Hepatocyte (in vitro differentiated cells): Measurements from ENCODE around the gene NPAS3. TPM values are rescaled to one million over a fixed set of nuclear protein-coding genes. Genes with fewer than 3 reads are reported as not detected.

ENCODE experiments used
- DNase-seq: peaks from one replicate; pipeline ENCODE4 v3.0.0-alpha.2; 2016; ENCODE audit warnings: low spot score
- H2AFZ ChIP-seq: fragments of 200-600 bp; sonication (generic); 2 replicates; pipeline ENCODE4 v1.6.0; 2016; ENCODE audit warnings: antibody characterized with exemption, mild to moderate bottlenecking
- H3K27ac ChIP-seq: fragments of 200-600 bp; sonication (generic); 2 replicates; pipeline ENCODE4 v1.5.1; 2016; ENCODE audit warnings: mild to moderate bottlenecking
- H3K27me3 ChIP-seq: fragments of 200-600 bp; sonication (generic); 2 replicates; pipeline ENCODE4 v1.6.1; 2016
- H3K36me3 ChIP-seq: fragments of 200-600 bp; sonication (generic); replicated peaks from 2 replicates; pipeline ENCODE4 v1.5.1; 2016; ENCODE audit warnings: low read depth; ENCODE audit not compliant: insufficient read depth
- H3K4me1 ChIP-seq: fragments of 200-600 bp; sonication (generic); 2 replicates; pipeline ENCODE4 v1.5.1; 2016; ENCODE audit warnings: mild to moderate bottlenecking, moderate library complexity; ENCODE audit not compliant: insufficient read depth
- H3K4me2 ChIP-seq: fragments of 200-600 bp; sonication (generic); 2 replicates; pipeline ENCODE4 v1.6.0; 2016
- H3K4me3 ChIP-seq: fragments of 200-600 bp; sonication (generic); 2 replicates; pipeline ENCODE4 v1.5.1; 2016; ENCODE audit warnings: mild to moderate bottlenecking
- H3K79me2 ChIP-seq: fragments of 200-600 bp; sonication (generic); 2 replicates; pipeline ENCODE4 v1.6.0; 2017; ENCODE audit warnings: mild to moderate bottlenecking
- H3K9me2 ChIP-seq: fragments of 200-600 bp; sonication (generic); replicated peaks from 2 replicates; pipeline ENCODE4 v1.6.0; 2017; ENCODE audit warnings: mild to moderate bottlenecking; ENCODE audit not compliant: insufficient read depth
- H3K9me3 ChIP-seq: fragments of 200-600 bp; sonication (generic); 2 replicates; pipeline ENCODE4 v1.5.1; 2016; ENCODE audit warnings: low read depth, mild to moderate bottlenecking
- H4K20me1 ChIP-seq: fragments of 200-600 bp; sonication (generic); 2 replicates; pipeline ENCODE4 v1.6.0; 2016; ENCODE audit warnings: mild to moderate bottlenecking; ENCODE audit not compliant: insufficient read depth, poor library complexity, severe bottlenecking
- CTCF ChIP-seq: fragments of 200-600 bp; sonication (generic); IDR thresholded peaks from 2 replicates; pipeline ENCODE4 v1.5.1; 2016; ENCODE audit warnings: antibody characterized with exemption, mild to moderate bottlenecking; ENCODE audit not compliant: poor library complexity
- EZH2 ChIP-seq: fragments of 200-600 bp; sonication (generic); IDR thresholded peaks from 2 replicates; pipeline ENCODE4 v1.6.1; 2016; ENCODE audit warnings: antibody characterized with exemption, mild to moderate bottlenecking, borderline replicate concordance
- EZH2phosphoT487 ChIP-seq: fragments of 200-600 bp; sonication (generic); IDR thresholded peaks from one replicate; pipeline ENCODE4 v1.6.1; 2018; ENCODE audit warnings: antibody characterized with exemption, mild to moderate bottlenecking, low read depth, moderate library complexity; ENCODE audit not compliant: unreplicated experiment, severe bottlenecking
- WGBS: methylation state at CpG from one replicate; pipeline ENCODE4 v1.1.6; 2016; ENCODE audit warnings: low lambda C conversion rate; ENCODE audit errors: missing lambda C conversion rate; 5-methylcytosine and 5-hydroxymethylcytosine counted together
- polyA plus RNA-seq: library from polyadenylated mRNA; unstranded; fragments of >200 nt; fragmentation: Nextera tagmentation; extraction: Ambion mirVana; gene quantifications from 2 replicates; pipeline ENCODE4 v1.2.1, GENCODE V29; 2016
- total RNA-seq: library from RNA; depleted of rRNA; stranded (reverse); fragments of >200 nt; gene quantifications from 2 replicates; pipeline ENCODE4 v1.2.3, GENCODE V29; 2014

The NPAS3 gene
- total and polyA plus RNA-seq, 2 experiments from 2014 or later = 0.11 to 1.1 TPM

DNA sequence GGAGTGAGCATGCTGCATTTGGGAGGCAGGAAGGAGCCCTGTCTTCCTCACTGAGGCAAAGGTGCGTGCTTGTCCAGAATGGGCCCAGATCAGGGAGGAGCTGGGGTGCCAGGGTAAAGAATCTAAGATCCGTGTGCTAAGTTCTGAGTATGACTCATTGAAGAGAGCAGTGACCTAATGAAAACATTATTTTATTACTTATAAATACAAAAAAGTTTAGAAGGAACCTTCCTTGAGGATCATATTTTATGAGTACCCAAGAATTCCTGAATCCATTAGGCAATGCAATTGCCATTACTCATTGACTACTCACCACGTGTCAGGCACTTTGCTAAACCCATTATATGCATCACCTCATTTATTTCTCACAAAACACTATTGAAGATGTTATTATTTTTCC lies 747.5 kb downstream of the NPAS3 start:
- H3K9me3 ChIP-seq = no peaks in the 10 kb centered on the region
- H3K36me3 ChIP-seq = no peaks in the 10 kb centered on the region
- no peaks in the 10 kb centered on the region for H4K20me1 ChIP-seq
- H3K9me2 ChIP-seq = no peaks in the 10 kb centered on the region
- no peak overlapping the region for H3K4me3 ChIP-seq
- TF ChIP-seq EZH2phosphoT487 (no peak), CTCF (no peak), EZH2 (no peak)
- H3K79me2 ChIP-seq = no peaks in the 10 kb centered on the region
- WGBS = 66% methylated on average over 3 of the region's 3 CpGs
- DNase-seq = no peak
- H3K4me1 ChIP-seq = no peaks in the 10 kb centered on the region
- no peaks in the 10 kb centered on the region for H3K27me3 ChIP-seq
- no peak overlapping the region for H2AFZ ChIP-seq
- H3K4me2 ChIP-seq = no peak overlapping the region
- H3K27ac ChIP-seq = no peak overlapping the region

DNA sequence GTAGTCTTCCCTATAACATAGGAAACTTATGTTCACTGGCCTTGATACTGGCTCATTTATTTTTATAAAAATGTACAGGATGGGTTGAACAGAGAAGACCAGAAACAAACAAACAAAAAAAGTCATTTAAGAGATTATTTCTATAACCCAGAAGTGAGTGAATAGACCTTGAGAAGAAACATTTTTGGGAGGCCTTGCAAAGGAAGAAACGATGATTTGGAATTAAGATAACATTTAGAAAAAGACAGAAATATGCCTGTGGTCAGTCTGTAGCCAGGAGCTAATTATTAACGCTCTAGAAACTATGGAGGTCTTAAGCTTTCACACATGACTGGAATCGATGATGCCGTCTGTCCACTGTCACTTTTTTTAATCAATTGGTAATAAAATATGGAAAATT lies 748.2 kb downstream of the NPAS3 start:
- Histone ChIP-seq H2AFZ (no peak overlapping the region), H3K4me1 (no peaks in the 10 kb centered on the region), H3K79me2 (no peaks in the 10 kb centered on the region), H4K20me1 (no peaks in the 10 kb centered on the region), H3K9me3 (no peaks in the 10 kb centered on the region), H3K4me2 (no peak overlapping the region), H3K36me3 (no peaks in the 10 kb centered on the region), H3K9me2 (no peaks in the 10 kb centered on the region), H3K27me3 (no peaks in the 10 kb centered on the region), H3K4me3 (no peak overlapping the region), H3K27ac (no peak overlapping the region)
- DNase-seq = no peak
- TF ChIP-seq EZH2phosphoT487 = no peak
- TF ChIP-seq EZH2 = no peak
- no peak for TF ChIP-seq CTCF
- WGBS = 83% methylated on average over 4 of the region's 4 CpGs

DNA sequence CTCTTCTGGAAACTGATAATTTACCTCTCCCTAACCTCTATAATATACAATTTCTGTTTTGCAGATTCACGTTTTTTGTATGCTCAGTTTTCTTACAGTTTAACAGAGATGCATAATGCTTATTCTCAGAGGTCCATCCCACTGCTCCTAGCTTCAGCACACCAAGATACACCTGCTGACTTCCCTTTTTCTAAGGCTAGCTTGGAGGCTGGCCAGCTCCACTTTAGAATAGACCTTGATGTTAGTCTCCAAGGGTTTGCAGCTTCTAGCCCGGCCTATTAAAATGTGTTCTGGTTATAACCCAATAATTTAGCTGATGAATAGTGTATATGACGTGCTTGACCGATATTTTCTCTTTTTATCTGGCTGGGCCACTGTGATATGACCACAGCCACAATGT lies 751.0 kb downstream of the NPAS3 start:
- Histone ChIP-seq H3K4me3 (no peak overlapping the region), H3K4me1 (no peaks in the 10 kb centered on the region), H3K4me2 (no peak overlapping the region), H2AFZ (no peak overlapping the region), H3K36me3 (no peaks in the 10 kb centered on the region), H3K27ac (no peak overlapping the region), H3K27me3 (no peaks in the 10 kb centered on the region), H4K20me1 (no peaks in the 10 kb centered on the region), H3K9me2 (no peaks in the 10 kb centered on the region), H3K9me3 (no peaks in the 10 kb centered on the region), H3K79me2 (no peaks in the 10 kb centered on the region)
- 89% methylated on average over 4 of the region's 4 CpGs for WGBS
- TF ChIP-seq EZH2phosphoT487 = no peak
- TF ChIP-seq CTCF = no peak
- no peak for TF ChIP-seq EZH2
- no peak for DNase-seq

DNA sequence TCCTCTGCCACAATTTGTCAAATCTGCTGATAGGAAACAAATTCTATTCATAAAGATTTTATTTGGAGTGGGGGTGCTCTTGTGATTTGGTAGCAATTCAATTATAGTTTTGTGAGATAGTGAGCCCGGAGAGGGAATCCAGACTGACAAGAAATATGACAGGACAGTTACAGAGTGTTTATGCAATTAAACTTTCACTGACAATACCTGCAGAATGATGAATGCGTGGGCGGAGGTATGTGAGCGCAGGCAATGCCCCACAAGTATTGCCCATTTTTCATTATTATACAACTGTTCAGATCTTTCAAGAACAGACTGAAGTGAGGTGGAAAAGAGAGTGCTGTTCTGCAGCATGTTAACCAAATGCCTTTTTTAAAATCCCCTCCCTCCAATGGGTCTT lies 753.2 kb downstream of the NPAS3 start:
- no peak overlapping the region for H2AFZ ChIP-seq
- H3K27me3 ChIP-seq = no peaks in the 10 kb centered on the region
- H3K9me2 ChIP-seq = no peaks in the 10 kb centered on the region
- 76% methylated on average over 4 of the region's 4 CpGs for WGBS
- DNase-seq = no peak
- no peak overlapping the region for H3K4me2 ChIP-seq
- H3K79me2 ChIP-seq = no peaks in the 10 kb centered on the region
- TF ChIP-seq EZH2phosphoT487 (no peak), CTCF (no peak), EZH2 (no peak)
- no peak overlapping the region for H3K4me3 ChIP-seq
- no peaks in the 10 kb centered on the region for H3K4me1 ChIP-seq
- H3K9me3 ChIP-seq = no peaks in the 10 kb centered on the region
- H3K36me3 ChIP-seq = no peaks in the 10 kb centered on the region
- H3K27ac ChIP-seq = no peak overlapping the region
- no peaks in the 10 kb centered on the region for H4K20me1 ChIP-seq
